ENCODE results near the gene ACTL10. TPM values are rescaled to one million over a fixed set of nuclear protein-coding genes. Genes with fewer than 3 reads are reported as not detected.

The ACTL10 gene
- total and polyA plus RNA-seq, 2 of the 13 experiments (the other 11 are each of a cell fraction or from before 2014, with no cell fraction given): not detected

GRCh38 chr20:33648396-33649004 is 18.2 kb upstream of the ACTL10 start:
- ChIA-PET CTCF (ENCODE audit: low intra/inter-chr PET ratio, low total read pairs) (no interaction called here), POLR2A (interaction anchor here (1.5 to 2.2 kb wide), 2 partner anchors 15 to 159 kb away, joined by 3 to 8 read pairs; partner anchors contain the start of gene CBFA2T2)
- H3K27me3 ChIP-seq (ENCODE audit: control insufficient read depth in 1 of 2, insufficient read depth in 2 of 2, low read length in 2 of 2): no peaks in the 10 kb centered on the region
- no peak overlapping the region for H3K4me2 ChIP-seq (ENCODE audit: low read depth, low read length)
- H2AFZ ChIP-seq (ENCODE audit: low read length): no peak overlapping the region
- no peak for FAIRE-seq
- H3K9ac ChIP-seq (ENCODE audit: insufficient read depth, low read depth, low read length): no peak overlapping the region
- TF ChIP-seq ZC3H13 (CRISPR knock-in tag; IDR thresholded peaks at IDR 0.05): 0 out of 2 replicates have a peak, but pooled peaks have one; percentile 47
- TF ChIP-seq PATZ1 (CRISPR knock-in tag; IDR thresholded peaks at IDR 0.05): 0 out of 2 replicates have a peak, but pooled peaks have one; percentile 15
- TF ChIP-seq ZBTB42 (CRISPR knock-in tag; IDR thresholded peaks at IDR 0.05): 0 out of 2 replicates have a peak, but pooled peaks have one; percentile 33
- no peak for TF ChIP-seq ZNF674 (CRISPR knock-in tag; IDR thresholded peaks at IDR 0.05; ENCODE audit: low read depth)
- peak; percentile 40; the same call in 1 of the 2 replicates for TF ChIP-seq KDM2A (CRISPR knock-in tag; IDR thresholded peaks at IDR 0.05; ENCODE audit: borderline replicate concordance, low read depth)
- no peak for TF ChIP-seq HNRNPK (IDR thresholded peaks at IDR 0.05; ENCODE audit: low read depth, low read length, poor library complexity, severe bottlenecking)
- 0 out of 4 replicates have a peak, but pooled peaks of 1 of the 2 experiments have one; percentile 8 for TF ChIP-seq POLR2A (IDR thresholded peaks at IDR 0.05; ENCODE audit: insufficient read depth in 1 of 2, low read depth in 2 of 2, low read length in 2 of 2)
- TF ChIP-seq POLR2AphosphoS5 (IDR thresholded peaks at IDR 0.05; ENCODE audit: low read depth, low read length): 0 out of 2 replicates have a peak, but pooled peaks have one; percentile 13
- TF ChIP-seq FOXC1 (CRISPR knock-in tag; IDR thresholded peaks at IDR 0.05; ENCODE audit: borderline replicate concordance): 0 out of 2 replicates have a peak, but pooled peaks have one; percentile 1
- no peak for TF ChIP-seq SPEN (CRISPR knock-in tag; IDR thresholded peaks at IDR 0.05; ENCODE audit: low read depth)
- 0 out of 2 replicates have a peak, but pooled peaks have one; percentile 49 for TF ChIP-seq BCL3 (CRISPR knock-in tag; IDR thresholded peaks at IDR 0.05)
- TF ChIP-seq AGO2 (optimal IDR thresholded peaks at IDR 0.05; ENCODE audit: low read depth, low read length): peak; percentile 58
- TF ChIP-seq RBM22 (optimal IDR thresholded peaks at IDR 0.05; ENCODE audit: low read length): peak; percentile 3
- TF ChIP-seq ZFP91 (CRISPR knock-in tag; IDR thresholded peaks at IDR 0.05; ENCODE audit: borderline replicate concordance): 0 out of 2 replicates have a peak, but pooled peaks have one; percentile 14
- in situ Hi-C loops (cut with HindIII; ENCODE audit: extremely low pct_ligation_motif_present, low pct_unique_long_range_greater_than_20kb): loop anchor here (10.0 kb wide), 1 partner anchor 134 kb away; no protein-coding TSS in a partner anchor
- peaks cover 16 to 24% of the 10 kb centered on the region in 2 experiments for H3K36me3 ChIP-seq (replicated peaks in 1 of 2; ENCODE audit: control insufficient read depth in 1 of 2, insufficient read depth in 2 of 2, low read length in 2 of 2)
- 89% methylated on average over 12 of the region's 14 CpGs for WGBS (ENCODE audit: low lambda C conversion rate)
- DNase-seq (ENCODE audit: low spot score): no peak
- BruUV-seq (replicated peaks): no TSS peak
- intact Hi-C loops (cut with micrococcal nuclease; ENCODE audit: unreplicated experiment): no loop called here
- H4K20me1 ChIP-seq (ENCODE audit: insufficient read depth, low read length): no peaks in the 10 kb centered on the region; the same call in 1 of the 2 replicates
- no peak overlapping the region for H3K4me3 ChIP-seq (replicated peaks in 1 of 3; ENCODE audit: insufficient read depth in 1 of 3, low read depth in 2 of 3, low read length in 3 of 3)
- peaks cover 22% of the 10 kb centered on the region for H3K4me1 ChIP-seq (ENCODE audit: insufficient read depth, low read length)
- H3K27ac ChIP-seq (ENCODE audit: extremely low read length, insufficient read depth, low read length): no peak overlapping the region
- no peaks in the 10 kb centered on the region for H3K79me2 ChIP-seq (ENCODE audit: insufficient read depth, low read length)
- no peaks in the 10 kb centered on the region for H3K9me3 ChIP-seq (ENCODE audit: low read length)
- ATAC-seq: peak; percentile 2
